CD8-positive, alpha-beta memory T cell (primary cell): ENCODE measurements around the gene FYN. TPM values are rescaled to one million over a fixed set of nuclear protein-coding genes. Genes with fewer than 3 reads are reported as not detected.
A peak's percentile ranks its signal among the peaks of the same experiment; 100 is the strongest.

ENCODE experiments used
- CTCF ChIA-PET: fragments of 350-600 bp; sonication (Branson Sonifier 250); formaldehyde crosslinking; loops from one replicate; lab custom pipeline; 2021; ENCODE audit warnings: antibody characterized with exemption; lab: Charles Lee
- POLR2A ChIA-PET: fragments of 350-600 bp; sonication (Branson Sonifier 250); formaldehyde crosslinking; loops from one replicate; lab custom pipeline; 2021; ENCODE audit warnings: antibody characterized with exemption; lab: Charles Lee
- DNase-seq, 5 donors: peaks; one replicate each; pipeline versions ENCODE4 v3.0.0 to v3.0.0-alpha.2; 2020 to 2022; ENCODE audit warnings: mixed read lengths in 1 of 5
- H3K27ac ChIP-seq: one replicate; pipeline ENCODE4 v1.7.0; 2013; ENCODE audit warnings: low read depth, mild to moderate bottlenecking, low read length, moderate library complexity
- H3K27me3 ChIP-seq: 2 replicates; pipeline ENCODE4 v1.7.0; 2013; ENCODE audit warnings: low read length, mild to moderate bottlenecking; ENCODE audit not compliant: insufficient read depth, poor library complexity, severe bottlenecking
- H3K36me3 ChIP-seq: 2 replicates; pipeline ENCODE4 v1.7.0; 2013; ENCODE audit warnings: mild to moderate bottlenecking, low read length, moderate library complexity; ENCODE audit not compliant: insufficient read depth
- H3K4me1 ChIP-seq: 2 replicates; pipeline ENCODE4 v1.7.0; 2013; ENCODE audit warnings: mild to moderate bottlenecking, low read length, moderate library complexity; ENCODE audit not compliant: insufficient read depth
- H3K4me3 ChIP-seq: 2 replicates; pipeline ENCODE4 v1.7.0; 2013; ENCODE audit warnings: mild to moderate bottlenecking, low read length
- H3K9me3 ChIP-seq: 2 replicates; pipeline ENCODE4 v1.7.0; 2013; ENCODE audit warnings: mild to moderate bottlenecking, low read length
- H3K27ac Mint-ChIP-seq, 8 donors: one replicate each; pipeline ENCODE4 v1.8.0; 2020 to 2021; ENCODE audit warnings: mixed read lengths in 8 of 8, mild to moderate bottlenecking in 6 of 8, inconsistent platforms in 3 of 8, moderate library complexity in 3 of 8
- H3K27me3 Mint-ChIP-seq, 2 donors: one replicate each; pipeline ENCODE4 v1.8.0; 2020 to 2021; ENCODE audit warnings: mixed read lengths in 2 of 2, mild to moderate bottlenecking in 1 of 2, moderate library complexity in 1 of 2
- H3K36me3 Mint-ChIP-seq, 3 donors: one replicate each; pipeline ENCODE4 v1.8.0; 2020 to 2021; ENCODE audit warnings: mixed read lengths in 3 of 3, inconsistent platforms in 1 of 3, mild to moderate bottlenecking in 1 of 3
- H3K4me1 Mint-ChIP-seq, 3 donors: one replicate each; pipeline ENCODE4 v1.8.0; 2020 to 2021; ENCODE audit warnings: mixed read lengths in 3 of 3, inconsistent platforms in 1 of 3, mild to moderate bottlenecking in 1 of 3
- H3K4me3 Mint-ChIP-seq, 7 donors: one replicate each; pipeline ENCODE4 v1.8.0; 2020 to 2021; ENCODE audit warnings: mixed read lengths in 7 of 7, mild to moderate bottlenecking in 6 of 7, moderate library complexity in 4 of 7, inconsistent platforms in 2 of 7
- H3K9me3 Mint-ChIP-seq, 5 donors: one replicate each; pipeline ENCODE4 v1.8.0; 2020 to 2022; ENCODE audit warnings: mixed read lengths in 5 of 5, mild to moderate bottlenecking in 3 of 5, moderate library complexity in 2 of 5, inconsistent platforms in 1 of 5
- polyA plus RNA-seq: library from polyadenylated mRNA; unstranded; fragments of 300-500 nt; fragmentation: Illumina TruSeq; gene quantifications from one replicate; pipeline ENCODE4 v1.2.3, GENCODE V29; 2021
- total RNA-seq, 2 experiments: library from RNA; stranded (reverse); gene quantifications; one replicate each; pipeline ENCODE4 v1.2.3, GENCODE V29; 2021

Gene FYN
- total and polyA plus RNA-seq, 3 experiments from 2014 or later, result 481 to 611 (median 491) TPM

DNA sequence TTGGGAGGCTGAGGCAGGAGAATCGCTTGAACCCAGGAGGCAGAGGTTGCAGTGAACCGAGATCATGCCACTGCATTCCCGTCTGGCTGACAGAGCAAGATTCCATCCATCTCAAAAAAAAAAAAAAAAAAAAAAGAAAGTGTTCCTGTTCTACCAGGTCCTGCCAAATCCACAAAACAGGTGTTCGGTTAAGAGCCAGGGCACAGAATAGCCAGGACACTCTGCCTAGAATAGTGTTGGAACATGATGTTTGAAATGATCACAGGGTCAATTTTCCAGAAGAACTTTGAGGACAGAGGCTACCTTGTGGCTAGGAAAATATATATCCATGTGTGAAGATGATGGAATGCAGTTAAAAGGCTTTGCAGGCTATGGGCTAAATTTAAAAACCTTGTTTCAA lies 203.9 kb downstream of the FYN start:
- Histone ChIP-seq H3K27ac (no peak overlapping the region), H3K4me3 (no peak overlapping the region), H3K27me3 (no peaks in the 10 kb centered on the region), H3K9me3 (no peaks in the 10 kb centered on the region), H3K4me1 (no peaks in the 10 kb centered on the region), H3K36me3 (peaks cover 70% of the 10 kb centered on the region)
- peaks cover 0 to 1% of the 10 kb centered on the region in 2 donors for H3K27me3 Mint-ChIP-seq
- peaks cover 0 to 2% (median 0%) of the 10 kb centered on the region in 5 donors for H3K9me3 Mint-ChIP-seq
- DNase-seq, result no peak
- H3K27ac Mint-ChIP-seq, result peak overlapping the region in 6 of 8 donors; percentile 25 to 87 (median 66)
- POLR2A ChIA-PET, result no interaction called here
- peaks cover 3 to 93% (median 45%) of the 10 kb centered on the region in 3 donors for H3K36me3 Mint-ChIP-seq
- H3K4me1 Mint-ChIP-seq, result peaks cover 18 to 44% (median 23%) of the 10 kb centered on the region in 3 donors
- CTCF ChIA-PET, result no interaction called here
- no peak overlapping the region for H3K4me3 Mint-ChIP-seq

DNA sequence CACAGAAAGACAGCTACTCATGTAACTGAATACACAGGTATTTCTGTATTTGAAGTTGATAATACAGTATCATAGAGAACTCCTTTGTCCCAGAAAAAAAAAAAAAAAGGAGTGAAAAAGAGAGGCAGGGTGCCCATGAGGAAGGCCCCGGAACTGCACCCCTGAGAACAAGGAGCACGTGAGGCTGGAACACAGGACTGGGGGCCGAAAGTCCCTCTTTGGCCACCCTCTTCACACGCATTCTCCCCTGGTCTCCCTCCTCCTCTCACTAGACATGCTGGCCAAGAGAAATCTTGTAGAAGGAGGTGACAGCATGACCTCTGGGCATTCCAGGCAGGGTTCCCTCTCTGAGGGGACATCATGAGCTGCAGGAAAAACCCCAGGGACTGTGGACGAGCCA lies 204.8 kb downstream of the FYN start:
- H3K36me3 ChIP-seq, result peaks cover 67% of the 10 kb centered on the region
- CTCF ChIA-PET, result interaction anchor here (1.0 kb wide), 1 partner anchor 10 kb away, joined by 3 read pairs; no protein-coding TSS in a partner anchor
- peaks cover 23 to 45% (median 25%) of the 10 kb centered on the region in 3 donors for H3K4me1 Mint-ChIP-seq
- no peak overlapping the region for H3K27ac ChIP-seq
- peak overlapping the region in 7 of 8 donors; percentile 21 to 95 (median 70) for H3K27ac Mint-ChIP-seq
- H3K9me3 ChIP-seq, result no peaks in the 10 kb centered on the region
- no peaks in the 10 kb centered on the region for H3K27me3 ChIP-seq
- H3K4me3 ChIP-seq, result no peak overlapping the region
- no peaks in the 10 kb centered on the region for H3K4me1 ChIP-seq
- peaks cover 3 to 93% (median 46%) of the 10 kb centered on the region in 3 donors for H3K36me3 Mint-ChIP-seq
- DNase-seq, result no peak
- peaks cover 0 to 1% of the 10 kb centered on the region in 2 donors for H3K27me3 Mint-ChIP-seq
- POLR2A ChIA-PET, result interaction anchor here (0.6 kb wide), 1 partner anchor 76 kb away, joined by 5 read pairs; no protein-coding TSS in a partner anchor
- H3K4me3 Mint-ChIP-seq, result no peak overlapping the region
- H3K9me3 Mint-ChIP-seq, result peaks cover 0 to 2% (median 0%) of the 10 kb centered on the region in 5 donors

DNA sequence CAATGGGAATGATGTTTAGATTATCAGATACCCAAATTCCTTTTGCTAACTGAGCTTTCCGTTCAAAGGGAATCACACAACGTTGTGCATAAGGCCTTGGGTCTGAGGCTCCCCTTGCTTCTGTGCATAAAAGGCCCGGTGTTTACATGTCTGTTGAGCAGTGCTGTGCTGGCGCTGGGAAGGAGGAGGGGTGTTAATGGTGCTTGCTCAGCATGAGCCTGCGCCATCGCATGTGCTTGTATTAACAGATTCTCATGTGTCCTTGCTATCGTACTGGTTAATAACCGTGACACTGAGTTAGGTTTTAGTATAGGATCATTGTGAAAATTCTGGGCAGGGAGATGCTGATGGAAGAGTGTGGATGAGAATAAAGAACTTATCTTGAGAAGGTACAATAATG lies 205.3 kb downstream of the FYN start:
- Mint-ChIP-seq H3K36me3 (peaks cover 3 to 93% (median 42%) of the 10 kb centered on the region in 3 donors), H3K4me1 (peaks cover 23 to 42% (median 25%) of the 10 kb centered on the region in 3 donors), H3K27me3 (peaks cover 0 to 1% of the 10 kb centered on the region in 2 donors), H3K9me3 (peaks cover 0 to 2% (median 0%) of the 10 kb centered on the region in 5 donors), H3K4me3 (no peak overlapping the region), H3K27ac (peak overlapping the region; percentile 6 to 95 (median 62))
- ChIA-PET POLR2A (interaction anchor here (0.6 kb wide), 1 partner anchor 76 kb away, joined by 5 read pairs; no protein-coding TSS in a partner anchor), CTCF (interaction anchor here (0.9 to 1.0 kb wide), 2 partner anchors 9 to 15 kb away, joined by 3 read pairs; no protein-coding TSS in a partner anchor)
- no peak overlapping the region for H3K27ac ChIP-seq
- H3K4me3 ChIP-seq, result no peak overlapping the region
- DNase-seq, result no peak
- no peaks in the 10 kb centered on the region for H3K9me3 ChIP-seq
- H3K36me3 ChIP-seq, result peaks cover 63% of the 10 kb centered on the region
- no peaks in the 10 kb centered on the region for H3K27me3 ChIP-seq
- H3K4me1 ChIP-seq, result no peaks in the 10 kb centered on the region

DNA sequence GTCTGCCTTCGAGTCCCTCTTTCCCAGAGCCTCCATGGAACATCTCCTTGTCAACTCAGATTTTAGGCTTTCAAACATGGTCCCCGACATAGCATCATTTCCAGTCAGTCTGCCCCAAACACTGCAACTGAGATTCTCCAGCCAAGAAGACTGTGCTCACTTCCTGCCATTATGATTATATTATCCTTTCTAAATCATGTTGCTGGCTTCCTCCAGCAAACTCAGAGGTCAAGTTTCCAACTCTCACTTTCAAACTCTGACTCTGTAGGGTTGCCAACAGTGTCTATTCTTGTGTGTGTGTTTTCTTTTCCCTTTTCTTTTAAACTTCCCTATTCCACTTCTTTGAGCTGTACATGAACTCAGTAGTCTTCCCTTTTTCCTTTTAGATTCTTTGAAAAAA lies 206.4 kb downstream of the FYN start:
- no peak for DNase-seq
- POLR2A ChIA-PET, result no interaction called here
- Histone ChIP-seq H3K4me3 (no peak overlapping the region), H3K27me3 (no peaks in the 10 kb centered on the region), H3K36me3 (peaks cover 62% of the 10 kb centered on the region), H3K9me3 (no peaks in the 10 kb centered on the region), H3K27ac (no peak overlapping the region), H3K4me1 (no peaks in the 10 kb centered on the region)
- H3K4me3 Mint-ChIP-seq, result no peak overlapping the region
- H3K27ac Mint-ChIP-seq, result peak overlapping the region in 5 of 8 donors; percentile 23 to 90 (median 52)
- CTCF ChIA-PET, result interaction anchor here (0.6 kb wide), 1 partner anchor 33 kb away, joined by 3 read pairs; no protein-coding TSS in a partner anchor
- peaks cover 3 to 93% (median 39%) of the 10 kb centered on the region in 3 donors for H3K36me3 Mint-ChIP-seq
- H3K4me1 Mint-ChIP-seq, result peaks cover 23 to 42% (median 25%) of the 10 kb centered on the region in 3 donors
- peaks cover 0 to under 1% (median 0%) of the 10 kb centered on the region in 5 donors for H3K9me3 Mint-ChIP-seq
- H3K27me3 Mint-ChIP-seq, result peaks cover 0 to 4% of the 10 kb centered on the region in 2 donors

DNA sequence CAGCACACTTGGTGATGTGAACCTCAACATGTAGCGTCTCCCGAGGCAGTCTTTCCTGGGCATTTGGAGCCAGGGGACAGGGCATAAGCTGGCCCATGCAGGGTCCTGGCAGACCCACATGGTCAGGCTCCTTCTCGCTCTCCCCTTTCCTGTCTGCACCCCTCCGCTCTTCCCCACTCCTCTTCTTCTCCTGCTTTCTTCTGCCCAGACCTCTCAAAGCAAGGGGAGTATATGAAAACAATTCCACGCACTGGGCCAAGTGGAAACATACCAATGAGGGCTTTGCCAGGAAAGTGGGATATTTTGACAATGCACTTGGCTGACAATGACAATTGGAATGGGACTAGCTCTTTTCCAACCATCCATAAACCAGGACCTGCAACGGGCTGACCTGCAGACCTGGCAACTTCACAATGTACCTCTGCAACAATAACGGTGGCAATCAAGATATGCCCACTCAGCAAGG lies 208.7 kb downstream of the FYN start:
- peaks cover 16 to 34% (median 20%) of the 10 kb centered on the region in 3 donors for H3K4me1 Mint-ChIP-seq
- H3K27me3 Mint-ChIP-seq, result peaks cover 0 to 6% of the 10 kb centered on the region in 2 donors
- H3K36me3 Mint-ChIP-seq, result peaks cover 0 to 91% (median 30%) of the 10 kb centered on the region in 3 donors
- no peaks in the 10 kb centered on the region for H3K9me3 ChIP-seq
- H3K36me3 ChIP-seq, result peaks cover 56% of the 10 kb centered on the region
- DNase-seq, result no peak
- no peak overlapping the region for H3K27ac ChIP-seq
- peak overlapping the region in 1 of 7 donors; percentile 38 for H3K4me3 Mint-ChIP-seq
- no peak overlapping the region for H3K4me3 ChIP-seq
- no peaks in the 10 kb centered on the region for H3K9me3 Mint-ChIP-seq
- H3K27ac Mint-ChIP-seq, result peak overlapping the region in 4 of 8 donors; percentile 18 to 85 (median 75)
- CTCF ChIA-PET, result no interaction called here
- no peaks in the 10 kb centered on the region for H3K27me3 ChIP-seq
- POLR2A ChIA-PET, result no interaction called here
- H3K4me1 ChIP-seq, result no peaks in the 10 kb centered on the region

DNA sequence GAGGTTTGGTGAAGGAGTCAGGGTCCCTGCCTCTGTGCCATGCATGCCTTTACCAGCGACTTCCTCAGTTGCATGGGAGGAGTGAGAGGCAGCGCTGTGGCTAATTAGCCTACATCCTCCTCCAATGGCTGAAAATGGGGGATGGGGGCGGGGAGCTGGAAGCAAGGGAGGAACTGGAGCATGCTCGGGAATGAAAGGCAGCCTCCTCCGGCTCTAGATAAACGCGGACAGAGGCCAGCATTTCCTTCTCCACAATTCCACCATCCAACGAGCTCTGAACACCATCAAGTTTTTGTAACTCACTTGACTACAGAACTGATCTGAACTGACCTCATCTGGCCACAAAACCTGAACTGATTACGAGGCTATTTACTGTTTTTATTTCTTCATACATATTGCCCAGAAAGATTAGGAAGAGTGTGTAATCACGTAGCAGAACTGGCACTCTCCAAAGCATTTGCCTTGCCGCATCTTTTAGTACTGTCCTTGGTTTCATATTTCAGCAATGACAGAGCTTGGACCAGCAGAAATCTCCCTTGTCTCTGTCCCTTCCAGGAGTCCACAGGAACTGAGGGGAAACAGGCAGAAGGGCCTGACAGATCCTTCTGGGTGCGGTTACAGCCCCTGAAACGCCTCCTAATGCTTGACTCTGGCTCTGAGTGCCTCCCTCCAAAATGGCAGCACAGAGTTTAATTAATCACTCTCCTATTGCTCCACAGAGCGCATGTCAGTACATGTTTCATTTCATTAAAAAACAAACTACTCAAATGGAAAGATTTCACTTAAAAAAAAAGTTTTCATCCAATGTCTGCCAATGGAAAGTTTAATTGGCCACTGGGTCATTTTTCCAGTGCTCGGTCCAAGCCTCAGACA lies 209.3 kb downstream of the FYN start:
- peaks cover 0 to 86% (median 27%) of the 10 kb centered on the region in 3 donors for H3K36me3 Mint-ChIP-seq
- Histone ChIP-seq H3K4me1 (no peaks in the 10 kb centered on the region), H3K9me3 (no peaks in the 10 kb centered on the region), H3K4me3 (no peak overlapping the region), H3K36me3 (peaks cover 54% of the 10 kb centered on the region), H3K27ac (no peak overlapping the region), H3K27me3 (no peaks in the 10 kb centered on the region)
- no peaks in the 10 kb centered on the region for H3K9me3 Mint-ChIP-seq
- no peak for DNase-seq
- ChIA-PET CTCF (interaction anchor here (1.1 kb wide), 1 partner anchor 9 kb away, joined by 3 read pairs; no protein-coding TSS in a partner anchor), POLR2A (no interaction called here)
- H3K4me1 Mint-ChIP-seq, result peaks cover 16 to 31% (median 20%) of the 10 kb centered on the region in 3 donors
- peaks cover 0 to 6% of the 10 kb centered on the region in 2 donors for H3K27me3 Mint-ChIP-seq
- peak overlapping the region in 1 of 7 donors; percentile 38 for H3K4me3 Mint-ChIP-seq
- H3K27ac Mint-ChIP-seq, result peak overlapping the region in 7 of 8 donors; percentile 45 to 85 (median 63)

DNA sequence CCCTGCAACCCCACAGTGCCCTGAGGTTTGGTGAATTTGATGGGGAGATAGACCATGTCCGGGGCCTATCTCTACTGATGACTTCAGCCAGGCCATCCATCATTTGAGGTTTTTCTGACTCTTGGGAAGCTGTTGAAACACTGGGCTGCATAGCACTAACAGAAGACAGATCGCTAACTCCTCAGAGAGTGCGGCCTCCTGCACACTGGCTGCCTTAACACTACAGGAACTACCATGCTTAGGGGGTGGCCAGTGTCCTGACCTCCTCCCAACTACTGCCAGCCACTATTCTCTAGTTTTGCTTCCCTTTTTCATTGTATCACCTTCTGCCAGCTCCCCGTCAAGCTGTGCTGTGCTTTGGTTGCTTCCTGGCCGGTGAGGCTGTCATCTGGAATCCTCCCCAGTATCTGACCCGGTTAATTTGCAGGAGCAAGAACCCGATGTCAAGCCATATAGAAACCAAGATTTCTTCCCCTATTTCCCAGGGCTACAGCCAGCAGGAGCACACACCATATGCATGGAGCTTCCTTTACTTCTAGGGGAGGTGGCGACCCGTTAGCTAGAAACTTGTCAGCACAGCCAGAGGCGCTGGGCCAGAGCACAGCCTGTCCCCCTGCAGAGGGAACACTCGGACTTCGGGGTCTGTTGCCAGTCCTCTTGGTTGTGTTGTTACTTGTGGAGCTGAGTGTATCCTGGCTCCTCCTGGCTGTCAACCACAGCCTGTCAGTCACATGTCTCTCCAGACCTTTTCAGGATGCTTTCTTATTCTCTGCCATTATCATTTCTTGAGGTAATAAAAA lies 210.3 kb downstream of the FYN start:
- no peaks in the 10 kb centered on the region for H3K9me3 Mint-ChIP-seq
- Histone ChIP-seq H3K9me3 (no peaks in the 10 kb centered on the region), H3K4me3 (no peak overlapping the region), H3K27me3 (no peaks in the 10 kb centered on the region), H3K27ac (no peak overlapping the region), H3K36me3 (peaks cover 45% of the 10 kb centered on the region), H3K4me1 (no peaks in the 10 kb centered on the region)
- CTCF ChIA-PET, result interaction anchor here (1.1 kb wide), 1 partner anchor 8 kb away, joined by 3 read pairs; no protein-coding TSS in a partner anchor
- peaks cover 0 to 82% (median 24%) of the 10 kb centered on the region in 3 donors for H3K36me3 Mint-ChIP-seq
- DNase-seq, result no peak
- peak overlapping the region in 7 of 8 donors; percentile 45 to 85 (median 69) for H3K27ac Mint-ChIP-seq
- peak overlapping the region in 1 of 7 donors; percentile 20 for H3K4me3 Mint-ChIP-seq
- peaks cover 0 to 6% of the 10 kb centered on the region in 2 donors for H3K27me3 Mint-ChIP-seq
- peaks cover 11 to 22% (median 18%) of the 10 kb centered on the region in 3 donors for H3K4me1 Mint-ChIP-seq
- POLR2A ChIA-PET, result no interaction called here
